Effector memory CD8-positive, alpha-beta T cell (primary cell): ENCODE results near the gene NTRK1.

ENCODE experiments used
- ATAC-seq: fragments of 150-1000 bp; cut with Tn5 transposase; replicated peaks from 2 replicates; pipeline ENCODE4 v1.10.0; 2021; ENCODE audit warnings: mild to moderate bottlenecking, moderate library complexity
- DNase-seq, 3 experiments: peaks; one replicate each; pipeline ENCODE4 v3.0.0; 2021
- H3K27ac Mint-ChIP-seq, 2 donors: one replicate each; pipeline ENCODE4 v1.8.0; 2022; ENCODE audit warnings: mild to moderate bottlenecking in 2 of 2, mixed read lengths in 2 of 2, moderate library complexity in 2 of 2
- H3K27me3 Mint-ChIP-seq, 2 donors: one replicate each; pipeline ENCODE4 v1.8.0; 2022; ENCODE audit warnings: mixed read lengths in 2 of 2
- H3K36me3 Mint-ChIP-seq: one replicate; pipeline ENCODE4 v1.8.0; 2022; ENCODE audit warnings: mild to moderate bottlenecking, moderate library complexity, mixed read lengths; ENCODE audit not compliant: insufficient read depth
- H3K4me1 Mint-ChIP-seq, 2 donors: one replicate each; pipeline ENCODE4 v1.8.0; 2022; ENCODE audit warnings: low read depth in 2 of 2, mixed read lengths in 2 of 2
- H3K4me3 Mint-ChIP-seq, 2 donors: one replicate each; pipeline ENCODE4 v1.8.0; 2022; ENCODE audit warnings: mild to moderate bottlenecking in 2 of 2, mixed read lengths in 2 of 2, moderate library complexity in 2 of 2
- H3K9me3 Mint-ChIP-seq, 2 donors: one replicate each; pipeline ENCODE4 v1.8.0; 2022; ENCODE audit warnings: mixed read lengths in 2 of 2

Gene NTRK1

DNA sequence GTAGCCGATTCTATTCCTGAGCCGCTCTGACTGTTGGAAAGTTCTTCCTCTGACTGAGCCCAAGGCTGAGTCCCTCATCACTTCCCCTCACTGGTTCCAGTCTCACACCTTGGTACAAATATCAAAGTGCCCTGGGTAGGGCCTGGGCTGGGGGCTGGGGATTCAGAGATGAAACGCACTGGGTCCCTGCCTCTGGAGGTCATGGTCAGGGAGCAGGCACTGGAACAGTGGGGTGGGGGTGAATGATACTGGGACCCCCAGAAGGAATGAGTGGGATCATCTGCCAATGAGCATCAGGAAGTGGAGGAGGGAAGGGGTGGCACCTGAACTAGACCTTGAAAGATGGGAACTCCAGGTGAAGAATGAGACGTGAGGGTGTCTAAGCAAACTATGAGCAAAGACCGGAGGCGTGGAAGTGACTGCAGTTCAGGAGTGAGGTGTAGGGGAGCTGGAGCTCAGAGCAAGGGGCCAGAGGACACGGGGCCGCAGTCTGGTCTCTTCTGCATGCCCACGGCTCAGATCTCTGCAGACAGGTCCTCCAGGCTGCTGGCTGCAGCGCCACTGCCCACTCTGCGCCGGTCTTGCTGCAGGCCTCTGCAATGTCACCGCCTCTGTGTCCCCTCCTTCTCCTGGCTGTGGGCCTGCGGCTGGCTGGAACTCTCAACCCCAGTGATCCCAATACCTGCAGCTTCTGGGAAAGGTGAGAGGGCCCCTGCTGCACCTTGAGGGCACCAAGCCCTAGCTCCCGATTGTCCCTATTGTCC lies 42.8 kb downstream of the NTRK1 start:
- no peaks in the 10 kb centered on the region for H3K36me3 Mint-ChIP-seq
- no peak overlapping the region for H3K4me3 Mint-ChIP-seq
- no peak for DNase-seq
- H3K27ac Mint-ChIP-seq, result no peak overlapping the region
- ATAC-seq, result no peak
- H3K4me1 Mint-ChIP-seq, result peaks cover 1 to 2% of the 10 kb centered on the region in 2 donors
- H3K27me3 Mint-ChIP-seq, result peaks cover 61 to 70% of the 10 kb centered on the region in 2 donors
- H3K9me3 Mint-ChIP-seq, result no peaks in the 10 kb centered on the region

DNA sequence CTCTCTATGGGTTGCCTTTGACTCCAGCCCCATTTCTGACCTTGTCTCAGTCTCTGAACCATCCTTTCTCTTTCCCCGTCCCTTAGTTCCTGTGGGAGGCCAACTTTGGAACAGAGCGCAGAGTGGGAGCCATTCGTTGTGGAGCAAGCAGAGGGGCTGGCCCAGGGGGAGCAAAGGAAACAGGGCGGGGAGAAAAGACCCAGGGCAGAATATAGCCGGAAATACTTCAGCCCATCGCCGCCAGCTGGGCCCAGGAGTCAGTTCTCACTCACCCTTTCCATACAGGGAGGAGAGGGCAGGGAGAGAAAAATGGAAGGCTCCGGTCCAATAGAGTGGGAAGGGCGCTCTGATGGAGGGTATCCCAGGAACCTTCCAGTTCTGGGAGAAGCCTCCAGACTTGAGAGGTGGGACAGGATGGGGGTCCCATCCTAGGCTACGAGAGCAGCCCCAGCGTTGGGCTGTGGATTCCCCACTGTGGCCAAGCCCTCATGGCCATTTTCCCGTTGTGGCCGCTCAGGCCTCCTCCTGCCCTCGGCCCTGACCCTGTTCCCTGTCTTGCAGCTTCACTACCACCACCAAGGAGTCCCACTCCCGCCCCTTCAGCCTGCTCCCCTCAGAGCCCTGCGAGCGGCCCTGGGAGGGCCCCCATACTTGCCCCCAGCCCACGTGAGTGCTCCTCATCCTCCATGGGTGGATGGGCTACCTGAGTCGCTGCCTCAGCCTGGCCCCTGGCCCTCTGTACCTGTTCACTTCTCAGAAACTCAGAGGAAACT lies 43.7 kb downstream of the NTRK1 start:
- no peak for ATAC-seq
- Mint-ChIP-seq H3K36me3 (no peaks in the 10 kb centered on the region), H3K9me3 (no peaks in the 10 kb centered on the region), H3K4me3 (no peak overlapping the region), H3K27ac (no peak overlapping the region), H3K27me3 (peaks cover 57 to 69% of the 10 kb centered on the region in 2 donors), H3K4me1 (peaks cover 0 to 1% of the 10 kb centered on the region in 2 donors)
- no peak for DNase-seq

DNA sequence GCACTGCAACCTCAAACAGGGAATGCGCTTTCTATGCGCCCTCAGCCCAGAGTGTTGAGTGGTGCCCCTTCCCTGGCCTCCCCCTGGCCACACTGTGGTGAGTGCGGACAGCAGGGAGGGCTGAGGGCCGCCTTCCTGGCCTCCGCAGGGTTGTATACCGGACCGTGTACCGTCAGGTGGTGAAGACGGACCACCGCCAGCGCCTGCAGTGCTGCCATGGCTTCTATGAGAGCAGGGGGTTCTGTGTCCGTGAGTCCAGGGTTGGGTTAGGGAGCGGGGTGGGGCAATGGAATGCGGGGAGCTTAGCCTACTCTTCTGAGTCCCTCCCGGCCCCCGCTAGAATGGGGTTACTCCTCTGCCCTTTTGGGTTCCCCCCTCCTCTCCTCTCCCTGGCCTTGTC lies 44.5 kb downstream of the NTRK1 start:
- Mint-ChIP-seq H3K36me3 (no peaks in the 10 kb centered on the region), H3K4me1 (peaks cover 0 to 1% of the 10 kb centered on the region in 2 donors)

DNA sequence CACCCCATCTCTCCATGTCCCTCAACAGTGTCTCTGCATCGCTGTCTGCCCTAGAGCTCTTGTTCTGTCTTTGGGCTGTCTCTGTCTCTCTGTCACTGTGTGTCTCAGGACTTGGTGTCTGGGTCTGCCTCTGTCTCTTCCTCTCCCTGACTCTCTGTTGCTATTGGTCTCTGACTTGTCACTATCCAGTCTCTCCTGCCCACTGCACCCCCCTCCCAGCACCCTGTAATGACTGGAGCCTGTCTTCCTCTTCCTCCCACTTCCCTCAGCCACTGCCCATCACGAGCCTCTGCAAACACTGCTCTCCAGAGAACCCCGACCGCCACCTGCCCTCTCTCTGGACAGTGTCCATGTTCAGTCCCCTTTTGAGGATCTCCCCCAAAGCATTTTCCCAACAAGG lies 45.0 kb downstream of the NTRK1 start:
- peaks cover 0 to 4% of the 10 kb centered on the region in 2 donors for H3K4me1 Mint-ChIP-seq
- no peak for DNase-seq
- H3K27ac Mint-ChIP-seq, result no peak overlapping the region
- H3K36me3 Mint-ChIP-seq, result no peaks in the 10 kb centered on the region
- H3K9me3 Mint-ChIP-seq, result no peaks in the 10 kb centered on the region
- no peak for ATAC-seq
- peaks cover 53 to 64% of the 10 kb centered on the region in 2 donors for H3K27me3 Mint-ChIP-seq
- H3K4me3 Mint-ChIP-seq, result no peak overlapping the region

More for the DNA sequence above, 44.5 kb downstream of the NTRK1 start:
- Mint-ChIP-seq H3K4me3 (no peak overlapping the region), H3K27ac (no peak overlapping the region), H3K9me3 (no peaks in the 10 kb centered on the region), H3K27me3 (peaks cover 52 to 64% of the 10 kb centered on the region in 2 donors)
- no peak for DNase-seq
- no peak for ATAC-seq

DNA sequence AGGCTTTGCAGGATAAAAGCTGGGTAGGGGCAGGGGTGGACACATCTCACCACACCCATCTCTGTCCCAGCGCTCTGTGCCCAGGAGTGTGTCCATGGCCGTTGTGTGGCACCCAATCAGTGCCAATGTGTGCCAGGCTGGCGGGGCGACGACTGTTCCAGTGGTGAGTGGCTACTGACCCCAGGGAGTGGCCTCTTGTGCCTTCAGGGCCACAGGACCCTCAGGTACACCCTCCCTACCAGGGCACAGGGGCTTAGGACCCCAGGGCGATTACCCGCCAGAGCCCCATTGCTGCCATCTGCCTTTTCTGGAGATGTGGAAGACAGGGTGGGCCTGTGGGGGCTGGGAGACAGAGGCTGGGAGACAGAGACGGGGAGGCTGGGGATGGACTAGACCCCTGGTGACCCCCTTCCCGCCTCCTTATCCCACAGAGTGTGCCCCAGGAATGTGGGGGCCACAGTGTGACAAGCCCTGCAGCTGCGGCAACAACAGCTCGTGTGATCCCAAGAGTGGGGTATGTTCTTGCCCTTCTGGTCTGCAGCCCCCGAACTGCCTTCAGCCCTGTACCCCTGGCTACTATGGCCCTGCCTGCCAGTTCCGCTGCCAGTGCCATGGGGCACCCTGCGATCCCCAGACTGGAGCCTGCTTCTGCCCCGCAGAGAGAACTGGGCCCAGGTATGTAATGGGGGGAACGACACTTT lies 45.7 kb downstream of the NTRK1 start:
- Mint-ChIP-seq H3K27me3 (peaks cover 54 to 61% of the 10 kb centered on the region in 2 donors), H3K36me3 (no peaks in the 10 kb centered on the region), H3K4me1 (peaks cover 4% of the 10 kb centered on the region in 2 donors), H3K4me3 (no peak overlapping the region), H3K9me3 (no peaks in the 10 kb centered on the region), H3K27ac (no peak overlapping the region)
- ATAC-seq, result no peak
- no peak for DNase-seq

DNA sequence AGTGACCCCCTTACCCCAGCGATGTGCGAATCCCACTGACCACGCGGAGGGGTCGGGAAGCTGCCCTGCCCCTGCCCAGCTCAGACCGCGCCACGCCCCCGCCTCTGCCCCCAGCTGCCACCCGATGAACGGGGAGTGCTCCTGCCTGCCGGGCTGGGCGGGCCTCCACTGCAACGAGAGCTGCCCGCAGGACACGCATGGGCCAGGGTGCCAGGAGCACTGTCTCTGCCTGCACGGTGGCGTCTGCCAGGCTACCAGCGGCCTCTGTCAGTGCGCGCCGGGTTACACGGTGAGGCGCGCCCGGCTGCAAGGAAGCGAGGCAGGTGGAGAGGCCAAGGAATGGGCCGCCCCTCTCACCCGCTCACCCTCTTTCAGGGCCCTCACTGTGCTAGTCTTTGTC lies 47.9 kb downstream of the NTRK1 start:
- H3K4me1 Mint-ChIP-seq, result peaks cover 4% of the 10 kb centered on the region in 2 donors
- H3K27ac Mint-ChIP-seq, result no peak overlapping the region
- no peak overlapping the region for H3K4me3 Mint-ChIP-seq
- H3K36me3 Mint-ChIP-seq, result no peaks in the 10 kb centered on the region
- H3K27me3 Mint-ChIP-seq, result peaks cover 42 to 70% of the 10 kb centered on the region in 2 donors
- no peaks in the 10 kb centered on the region for H3K9me3 Mint-ChIP-seq
- DNase-seq (no peak), ATAC-seq (no peak)

DNA sequence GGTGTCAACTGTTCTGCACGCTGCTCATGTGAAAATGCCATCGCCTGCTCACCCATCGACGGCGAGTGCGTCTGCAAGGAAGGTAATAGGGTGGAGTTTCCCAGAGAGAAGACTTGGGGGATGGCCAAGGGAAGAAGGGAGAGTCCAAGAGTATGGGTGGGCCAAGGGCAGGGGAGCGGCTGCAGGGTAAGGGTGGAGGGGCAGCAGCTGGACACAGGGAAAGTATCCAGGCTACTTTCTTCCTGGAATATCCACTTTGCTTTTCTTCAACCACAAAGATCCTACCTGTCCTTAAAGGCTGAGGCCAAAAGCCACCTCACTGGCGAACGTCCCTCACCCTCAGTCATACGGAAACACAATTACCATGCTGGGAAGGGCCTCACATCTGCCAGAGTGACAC lies 48.3 kb downstream of the NTRK1 start:
- H3K4me3 Mint-ChIP-seq, result no peak overlapping the region
- peaks cover 4% of the 10 kb centered on the region in 2 donors for H3K4me1 Mint-ChIP-seq
- peaks cover 42 to 74% of the 10 kb centered on the region in 2 donors for H3K27me3 Mint-ChIP-seq
- ATAC-seq, result no peak
- H3K36me3 Mint-ChIP-seq, result no peaks in the 10 kb centered on the region
- no peak for DNase-seq
- no peak overlapping the region for H3K27ac Mint-ChIP-seq
- no peaks in the 10 kb centered on the region for H3K9me3 Mint-ChIP-seq

DNA sequence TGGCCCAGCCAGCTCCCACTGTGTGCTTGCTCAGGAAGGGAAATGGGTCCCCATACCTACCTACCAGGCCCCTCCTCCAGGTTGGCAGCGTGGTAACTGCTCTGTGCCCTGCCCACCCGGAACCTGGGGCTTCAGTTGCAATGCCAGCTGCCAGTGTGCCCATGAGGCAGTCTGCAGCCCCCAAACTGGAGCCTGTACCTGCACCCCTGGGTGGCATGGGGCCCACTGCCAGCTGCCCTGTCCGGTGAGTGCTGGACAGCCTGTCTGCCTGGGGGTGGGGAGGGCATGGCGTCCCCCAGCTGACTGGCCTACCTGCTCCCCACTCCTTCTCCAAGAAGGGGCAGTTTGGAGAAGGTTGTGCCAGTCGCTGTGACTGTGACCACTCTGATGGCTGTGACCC lies 49.0 kb downstream of the NTRK1 start:
- Mint-ChIP-seq H3K36me3 (no peaks in the 10 kb centered on the region), H3K27ac (no peak overlapping the region), H3K27me3 (peaks cover 46 to 81% of the 10 kb centered on the region in 2 donors), H3K4me1 (peaks cover 4% of the 10 kb centered on the region in 2 donors), H3K9me3 (no peaks in the 10 kb centered on the region), H3K4me3 (no peak overlapping the region)
- ATAC-seq (no peak), DNase-seq (no peak)

DNA sequence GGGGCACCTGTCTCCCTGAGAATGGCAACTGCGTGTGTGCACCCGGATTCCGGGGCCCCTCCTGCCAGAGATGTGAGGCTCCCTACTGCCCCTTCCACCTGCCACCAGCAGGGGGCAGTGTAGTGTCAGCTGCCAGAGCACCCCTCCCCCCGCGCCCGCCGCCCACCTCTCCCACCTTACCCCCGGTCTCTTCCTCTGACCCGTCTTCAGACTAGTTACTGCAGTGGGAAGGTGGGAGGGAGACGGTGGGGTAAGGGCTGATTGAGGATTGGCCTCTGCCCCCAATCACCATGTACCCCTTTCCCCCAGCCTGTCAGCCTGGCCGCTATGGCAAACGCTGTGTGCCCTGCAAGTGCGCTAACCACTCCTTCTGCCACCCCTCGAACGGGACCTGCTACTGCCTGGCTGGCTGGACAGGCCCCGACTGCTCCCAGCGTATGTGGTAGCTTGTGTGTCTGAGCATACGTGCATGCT lies 49.7 kb downstream of the NTRK1 start:
- peak; percentile 56 for ATAC-seq
- H3K4me3 Mint-ChIP-seq, result no peak overlapping the region
- H3K9me3 Mint-ChIP-seq, result no peaks in the 10 kb centered on the region
- peak overlapping the region in 1 of 2 donors; percentile 24 for H3K27ac Mint-ChIP-seq
- H3K27me3 Mint-ChIP-seq, result peaks cover 52 to 84% of the 10 kb centered on the region in 2 donors
- H3K4me1 Mint-ChIP-seq, result peaks cover 4% of the 10 kb centered on the region in 2 donors
- DNase-seq, result peak; percentile 32 to 39 (median 36)
- no peaks in the 10 kb centered on the region for H3K36me3 Mint-ChIP-seq

DNA sequence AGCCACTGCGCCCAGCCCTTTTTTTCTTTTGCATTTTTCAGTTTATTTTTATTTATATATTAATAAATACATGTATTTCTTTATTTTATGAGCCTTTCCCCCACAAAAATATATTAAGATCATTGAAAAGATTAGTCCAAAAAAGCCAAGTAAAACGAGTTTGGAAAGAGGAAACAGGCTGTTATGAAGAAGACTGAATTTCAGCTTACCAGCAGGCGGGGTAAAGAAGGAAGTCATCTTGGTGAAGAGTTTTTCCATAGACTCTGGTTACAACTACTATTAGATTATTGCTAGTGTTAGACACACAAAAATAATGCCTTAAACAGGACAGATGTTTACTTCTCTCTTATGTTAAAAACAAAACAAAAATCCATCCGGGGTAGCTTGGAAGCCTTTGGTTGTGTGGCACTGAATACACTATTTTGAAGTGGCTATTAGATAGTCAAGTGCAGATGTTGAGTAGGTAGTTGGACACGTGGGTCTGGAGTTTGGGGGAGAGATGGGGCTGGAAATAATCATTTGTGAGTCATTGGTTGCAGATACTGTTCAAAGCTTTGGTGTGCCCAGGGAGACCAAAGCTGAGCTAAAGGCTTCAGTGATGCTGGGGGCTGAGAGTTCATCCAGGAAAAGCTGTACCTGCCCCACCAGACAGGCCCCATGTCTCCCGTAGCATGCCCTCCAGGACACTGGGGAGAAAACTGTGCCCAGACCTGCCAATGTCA lies 51.1 kb downstream of the NTRK1 start:
- Mint-ChIP-seq H3K4me3 (no peak overlapping the region), H3K4me1 (peaks cover 4% of the 10 kb centered on the region in 2 donors), H3K9me3 (no peaks in the 10 kb centered on the region), H3K27me3 (peaks cover 52 to 84% of the 10 kb centered on the region in 2 donors), H3K27ac (no peak overlapping the region), H3K36me3 (no peaks in the 10 kb centered on the region)
- no peak for ATAC-seq
- DNase-seq, result no peak

DNA sequence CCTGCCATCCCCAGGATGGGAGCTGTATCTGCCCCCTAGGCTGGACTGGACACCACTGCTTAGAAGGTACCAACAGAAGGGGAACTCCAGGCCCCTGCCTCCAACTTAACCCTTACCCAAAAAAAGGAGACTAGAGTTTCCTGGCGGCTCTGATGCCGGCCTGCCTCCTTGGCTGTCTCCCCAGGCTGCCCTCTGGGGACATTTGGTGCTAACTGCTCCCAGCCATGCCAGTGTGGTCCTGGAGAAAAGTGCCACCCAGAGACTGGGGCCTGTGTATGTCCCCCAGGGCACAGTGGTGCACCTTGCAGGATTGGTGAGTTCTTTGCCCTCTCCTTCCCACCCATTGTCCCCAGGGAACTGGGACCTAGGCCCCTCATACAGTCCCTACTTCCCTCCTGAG lies 51.6 kb downstream of the NTRK1 start:
- H3K4me3 Mint-ChIP-seq, result no peak overlapping the region
- H3K36me3 Mint-ChIP-seq, result no peaks in the 10 kb centered on the region
- no peaks in the 10 kb centered on the region for H3K9me3 Mint-ChIP-seq
- H3K4me1 Mint-ChIP-seq, result peaks cover 3 to 4% of the 10 kb centered on the region in 2 donors
- peaks cover 50 to 84% of the 10 kb centered on the region in 2 donors for H3K27me3 Mint-ChIP-seq
- DNase-seq (no peak), ATAC-seq (no peak)
- no peak overlapping the region for H3K27ac Mint-ChIP-seq

DNA sequence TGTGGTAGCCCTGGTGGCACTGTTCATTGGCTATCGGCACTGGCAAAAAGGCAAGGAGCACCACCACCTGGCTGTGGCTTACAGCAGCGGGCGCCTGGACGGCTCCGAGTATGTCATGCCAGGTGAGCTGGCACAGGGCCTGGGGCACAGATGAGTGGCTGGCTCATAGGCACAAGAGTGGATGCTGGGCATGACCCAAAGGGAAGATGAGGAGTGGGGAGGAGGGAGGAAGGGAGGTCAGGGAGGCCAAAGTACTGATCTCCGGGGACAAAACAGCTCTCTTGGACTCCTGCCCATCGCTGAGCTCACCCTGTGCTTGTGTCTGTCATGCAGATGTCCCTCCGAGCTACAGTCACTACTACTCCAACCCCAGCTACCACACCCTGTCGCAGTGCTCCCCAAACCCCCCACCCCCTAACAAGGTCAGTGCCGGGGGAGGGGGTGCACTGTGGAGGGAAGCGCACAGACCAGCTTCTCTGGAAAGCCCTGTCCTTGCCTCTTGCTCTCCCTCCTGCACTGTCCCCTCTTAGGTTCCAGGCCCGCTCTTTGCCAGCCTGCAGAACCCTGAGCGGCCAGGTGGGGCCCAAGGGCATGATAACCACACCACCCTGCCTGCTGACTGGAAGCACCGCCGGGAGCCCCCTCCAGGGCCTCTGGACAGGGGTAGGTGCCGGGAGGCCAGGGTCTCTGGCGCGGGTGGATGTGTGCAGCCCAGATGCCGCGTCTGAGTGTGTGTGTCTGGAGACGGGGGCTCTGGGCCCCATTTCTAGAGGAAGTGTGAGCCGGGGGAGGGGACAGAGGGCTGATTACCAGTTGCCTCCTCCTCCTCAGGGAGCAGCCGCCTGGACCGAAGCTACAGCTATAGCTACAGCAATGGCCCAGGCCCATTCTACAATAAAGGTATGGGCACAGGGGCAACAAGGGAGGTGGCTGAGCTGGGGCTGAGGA lies 52.5 kb downstream of the NTRK1 start:
- no peak overlapping the region for H3K27ac Mint-ChIP-seq
- peaks cover 50 to 87% of the 10 kb centered on the region in 2 donors for H3K27me3 Mint-ChIP-seq
- no peaks in the 10 kb centered on the region for H3K36me3 Mint-ChIP-seq
- peaks cover 3 to 4% of the 10 kb centered on the region in 2 donors for H3K4me1 Mint-ChIP-seq
- H3K4me3 Mint-ChIP-seq, result no peak overlapping the region
- DNase-seq (no peak), ATAC-seq (no peak)
- no peaks in the 10 kb centered on the region for H3K9me3 Mint-ChIP-seq
